ENCODE measurements around the gene CHST11. TPM values are rescaled to one million over a fixed set of nuclear protein-coding genes. Genes with fewer than 3 reads are reported as not detected.

CHST11 gene
- total RNA-seq, 4 donors from 2014 or later, result 20.8 to 56.7 (median 26.5) TPM

GRCh38 chr12:104436790-104437189, 20.0 kb upstream of the CHST11 start:
- Histone ChIP-seq H3K4me3 (no peak overlapping the region), H3K9me3 (no peaks in the 10 kb centered on the region), H3K27me3 (no peaks in the 10 kb centered on the region), H3K4me1 (no peaks in the 10 kb centered on the region), H3K36me3 (no peaks in the 10 kb centered on the region), H3K27ac (no peak overlapping the region)
- 85 to 94% methylated on average over 8 of the region's 8 CpGs for WGBS, 2 donors
- DNase-seq (ENCODE audit: low spot score in 2 of 2), result no peak
- TF ChIP-seq EP300 (IDR thresholded peaks at IDR 0.05) (no peak), CTCF (IDR thresholded peaks at IDR 0.05) (no peak), POLR2A (IDR thresholded peaks at IDR 0.05) (no peak)

GRCh38 chr12:104438134-104438533, 18.6 kb upstream of the CHST11 start:
- Histone ChIP-seq H3K27ac (no peak overlapping the region), H3K4me3 (no peak overlapping the region), H3K36me3 (no peaks in the 10 kb centered on the region), H3K4me1 (no peaks in the 10 kb centered on the region), H3K9me3 (no peaks in the 10 kb centered on the region), H3K27me3 (no peaks in the 10 kb centered on the region)
- no peak for DNase-seq (ENCODE audit: low spot score in 2 of 2)
- TF ChIP-seq POLR2A (IDR thresholded peaks at IDR 0.05) (no peak), EP300 (IDR thresholded peaks at IDR 0.05) (no peak), CTCF (IDR thresholded peaks at IDR 0.05) (no peak)
- 68 to 73% methylated on average over 3 of the region's 3 CpGs for WGBS, 2 donors

- no peak overlapping the region for H3K4me3 ChIP-seq
- H3K4me1 ChIP-seq, result no peaks in the 10 kb centered on the region
- H3K27ac ChIP-seq, result no peak overlapping the region
- H3K9me3 ChIP-seq, result no peaks in the 10 kb centered on the region
- TF ChIP-seq CTCF (IDR thresholded peaks at IDR 0.05) (no peak), EP300 (IDR thresholded peaks at IDR 0.05) (no peak), POLR2A (IDR thresholded peaks at IDR 0.05) (no peak)
- no peaks in the 10 kb centered on the region for H3K36me3 ChIP-seq
- DNase-seq (ENCODE audit: low spot score in 2 of 2), result no peak
- no peaks in the 10 kb centered on the region for H3K27me3 ChIP-seq
- 49 to 67% methylated on average over 12 of the region's 12 CpGs for WGBS, 2 donors
Observed at GRCh38 chr12:104439137-104439536, 17.6 kb upstream of the CHST11 start.

GRCh38 chr12:104443008-104443407, 13.7 kb upstream of the CHST11 start:
- H3K4me1 ChIP-seq, result no peaks in the 10 kb centered on the region
- no peak for DNase-seq (ENCODE audit: low spot score in 2 of 2)
- TF ChIP-seq POLR2A (IDR thresholded peaks at IDR 0.05), result no peak
- no peak for TF ChIP-seq EP300 (IDR thresholded peaks at IDR 0.05)
- TF ChIP-seq CTCF (IDR thresholded peaks at IDR 0.05), result no peak
- no peaks in the 10 kb centered on the region for H3K9me3 ChIP-seq
- no peaks in the 10 kb centered on the region for H3K36me3 ChIP-seq
- 75 to 80% methylated on average over 1 of the region's 1 CpG for WGBS, 2 donors
- no peak overlapping the region for H3K27ac ChIP-seq
- H3K4me3 ChIP-seq, result no peak overlapping the region
- H3K27me3 ChIP-seq, result no peaks in the 10 kb centered on the region

- 88 to 89% methylated on average over 5 of the region's 5 CpGs for WGBS, 2 donors
- no peak for DNase-seq (ENCODE audit: low spot score in 2 of 2)
- no peaks in the 10 kb centered on the region for H3K27me3 ChIP-seq
- no peak overlapping the region for H3K27ac ChIP-seq
- H3K9me3 ChIP-seq, result no peaks in the 10 kb centered on the region
- TF ChIP-seq EP300 (IDR thresholded peaks at IDR 0.05) (no peak), CTCF (IDR thresholded peaks at IDR 0.05) (no peak), POLR2A (IDR thresholded peaks at IDR 0.05) (no peak)
- H3K36me3 ChIP-seq, result no peaks in the 10 kb centered on the region
- no peaks in the 10 kb centered on the region for H3K4me1 ChIP-seq
- H3K4me3 ChIP-seq, result no peak overlapping the region
Observed at GRCh38 chr12:104446646-104447421, 9.9 kb upstream of the CHST11 start.
